Measurements from ENCODE around the gene ORAI1. TPM values are rescaled to one million over a fixed set of nuclear protein-coding genes. Genes with fewer than 3 reads are reported as not detected.

Gene ORAI1
- total RNA-seq, 5 donors from 2014 or later (not counting 1 experiment from before 2014, with no cell fraction given), result 38.9 to 76.5 (median 59.0) TPM

DNA sequence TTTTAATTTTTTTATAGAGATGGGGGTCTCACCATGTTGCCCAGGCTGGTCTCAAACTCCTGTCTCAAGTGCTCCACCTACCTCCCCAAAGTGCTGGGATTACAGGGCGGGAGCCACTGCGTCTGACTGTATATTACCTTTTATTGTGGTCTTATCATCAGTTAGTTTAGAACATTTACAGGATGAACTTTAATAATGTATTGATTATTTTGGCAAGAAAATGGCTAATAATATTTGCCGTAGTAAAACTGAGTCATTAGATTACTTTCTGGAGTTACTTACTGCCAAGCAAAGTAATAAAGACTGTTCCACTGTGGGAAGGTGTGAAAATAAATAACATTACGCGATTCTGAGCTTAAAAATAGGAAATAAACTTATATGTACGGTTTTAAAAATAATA, 23.6 kb upstream of the ORAI1 start:
- Mint-ChIP-seq H3K4me3 (no peak overlapping the region), H3K9me3 (no peaks in the 10 kb centered on the region), H3K27me3 (no peaks in the 10 kb centered on the region), H3K36me3 (no peaks in the 10 kb centered on the region), H3K4me1 (peaks cover 5 to 11% (median 6%) of the 10 kb centered on the region in 3 donors), H3K27ac (no peak overlapping the region)
- ATAC-seq (replicated peaks in 1 of 4), result no peak
- 100% methylated on average over 1 of the region's 6 CpGs for WGBS (ENCODE audit: insufficient coverage)
- no peaks in the 10 kb centered on the region for H3K9me3 ChIP-seq
- no peaks in the 10 kb centered on the region for H3K36me3 ChIP-seq (ENCODE audit: control insufficient read depth in 2 of 2, extremely low read depth in 1 of 2, insufficient read depth in 1 of 2, low read length in 1 of 2)
- no peak for DNase-seq
- ChIA-PET POLR2A (no interaction called here), CTCF (interaction anchor here in 1 of 2 donors (0.7 kb wide), 1 partner anchor 120 kb away, joined by 3 read pairs; no protein-coding TSS in a partner anchor)
- no peak overlapping the region for H3K27ac ChIP-seq (ENCODE audit: low read length)
- no peak overlapping the region for H3K4me3 ChIP-seq (ENCODE audit: control insufficient read depth in 1 of 2, extremely low read depth in 1 of 2, low read length in 1 of 2)
- peaks cover 0 to 2% of the 10 kb centered on the region in 2 experiments for H3K4me1 ChIP-seq (ENCODE audit: control insufficient read depth in 1 of 2, extremely low read depth in 1 of 2, insufficient read depth in 2 of 2, low read length in 2 of 2)
- no peaks in the 10 kb centered on the region for H3K27me3 ChIP-seq (replicated peaks in 1 of 2; ENCODE audit: control insufficient read depth in 2 of 2, extremely low read depth in 1 of 2, insufficient read depth in 2 of 2, low read length in 1 of 2)

DNA sequence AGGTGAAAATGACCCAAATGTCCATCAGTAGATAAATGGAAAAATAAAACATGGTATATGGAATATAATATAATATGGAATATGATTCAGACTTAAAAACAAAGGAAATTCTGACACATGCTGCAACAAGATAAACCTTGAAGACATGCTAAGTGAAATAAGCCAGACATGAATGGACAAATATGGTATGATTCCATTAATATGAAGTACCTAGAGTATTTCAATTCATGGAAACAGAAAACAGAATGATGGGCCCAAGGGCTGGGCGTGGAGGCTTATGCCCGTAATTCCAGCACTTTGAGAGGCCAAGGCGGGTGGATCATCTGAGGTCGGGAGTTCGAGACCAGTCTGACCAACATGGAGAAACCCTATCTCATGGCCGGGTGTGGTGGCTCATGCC, 22.7 kb upstream of the ORAI1 start:
- ChIA-PET POLR2A (no interaction called here), CTCF (no interaction called here)
- no peak overlapping the region for H3K4me3 Mint-ChIP-seq
- H3K27me3 Mint-ChIP-seq, result no peaks in the 10 kb centered on the region
- H3K27ac ChIP-seq (ENCODE audit: low read length), result no peak overlapping the region
- H3K4me1 Mint-ChIP-seq, result peaks cover 5 to 9% (median 6%) of the 10 kb centered on the region in 3 donors
- H3K27ac Mint-ChIP-seq, result no peak overlapping the region
- DNase-seq, result no peak
- no peaks in the 10 kb centered on the region for H3K36me3 ChIP-seq (ENCODE audit: control insufficient read depth in 2 of 2, extremely low read depth in 1 of 2, insufficient read depth in 1 of 2, low read length in 1 of 2)
- H3K9me3 ChIP-seq, result no peaks in the 10 kb centered on the region
- peaks cover 0 to 2% of the 10 kb centered on the region in 2 experiments for H3K4me1 ChIP-seq (ENCODE audit: control insufficient read depth in 1 of 2, extremely low read depth in 1 of 2, insufficient read depth in 2 of 2, low read length in 2 of 2)
- H3K4me3 ChIP-seq (ENCODE audit: control insufficient read depth in 1 of 2, extremely low read depth in 1 of 2, low read length in 1 of 2), result no peak overlapping the region
- no peaks in the 10 kb centered on the region for H3K9me3 Mint-ChIP-seq
- H3K36me3 Mint-ChIP-seq, result no peaks in the 10 kb centered on the region
- WGBS (ENCODE audit: insufficient coverage), result 94% methylated on average over 3 of the region's 6 CpGs
- ATAC-seq (replicated peaks in 1 of 4), result no peak
- no peaks in the 10 kb centered on the region for H3K27me3 ChIP-seq (replicated peaks in 1 of 2; ENCODE audit: control insufficient read depth in 2 of 2, extremely low read depth in 1 of 2, insufficient read depth in 2 of 2, low read length in 1 of 2)

DNA sequence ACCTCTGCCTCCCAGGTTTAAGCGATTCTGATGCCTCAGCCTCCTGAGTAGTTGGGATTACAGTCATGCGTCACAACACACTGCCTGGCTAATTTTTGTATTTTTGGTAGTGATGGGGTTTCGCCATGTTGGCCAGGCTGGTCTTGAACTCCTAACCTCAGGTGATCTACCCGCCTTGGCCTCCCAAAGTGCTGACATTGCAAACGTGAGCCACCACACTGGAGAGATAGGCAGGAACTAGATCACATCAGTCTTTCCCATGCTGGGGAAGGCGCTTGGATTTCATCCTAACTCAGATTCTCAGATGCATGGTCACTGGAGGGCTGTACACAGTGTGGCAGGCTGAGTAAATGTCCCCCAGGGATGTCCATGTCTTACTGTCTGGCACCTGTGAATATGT, 18.0 kb upstream of the ORAI1 start:
- Histone ChIP-seq H3K4me1 (ENCODE audit: control insufficient read depth in 1 of 2, extremely low read depth in 1 of 2, insufficient read depth in 2 of 2, low read length in 2 of 2) (peaks cover 0 to 3% of the 10 kb centered on the region in 2 experiments), H3K27me3 (replicated peaks in 1 of 2; ENCODE audit: control insufficient read depth in 2 of 2, extremely low read depth in 1 of 2, insufficient read depth in 2 of 2, low read length in 1 of 2) (no peaks in the 10 kb centered on the region), H3K36me3 (ENCODE audit: control insufficient read depth in 2 of 2, extremely low read depth in 1 of 2, insufficient read depth in 1 of 2, low read length in 1 of 2) (no peaks in the 10 kb centered on the region), H3K27ac (ENCODE audit: low read length) (no peak overlapping the region), H3K9me3 (no peaks in the 10 kb centered on the region), H3K4me3 (ENCODE audit: control insufficient read depth in 1 of 2, extremely low read depth in 1 of 2, low read length in 1 of 2) (no peak overlapping the region)
- no peaks in the 10 kb centered on the region for H3K9me3 Mint-ChIP-seq
- DNase-seq (no peak), ATAC-seq (replicated peaks in 1 of 4) (no peak)
- no peaks in the 10 kb centered on the region for H3K36me3 Mint-ChIP-seq
- H3K27me3 Mint-ChIP-seq, result no peaks in the 10 kb centered on the region
- ChIA-PET POLR2A (interaction anchor here in 1 of 2 donors (0.7 kb wide), 1 partner anchor 9 kb away, joined by 5 read pairs; no protein-coding TSS in a partner anchor), CTCF (no interaction called here)
- no peak overlapping the region for H3K4me3 Mint-ChIP-seq
- no peak overlapping the region for H3K27ac Mint-ChIP-seq
- WGBS (ENCODE audit: insufficient coverage), result 76% methylated on average over 3 of the region's 6 CpGs
- H3K4me1 Mint-ChIP-seq, result peaks cover 0 to 6% (median 0%) of the 10 kb centered on the region in 3 donors

DNA sequence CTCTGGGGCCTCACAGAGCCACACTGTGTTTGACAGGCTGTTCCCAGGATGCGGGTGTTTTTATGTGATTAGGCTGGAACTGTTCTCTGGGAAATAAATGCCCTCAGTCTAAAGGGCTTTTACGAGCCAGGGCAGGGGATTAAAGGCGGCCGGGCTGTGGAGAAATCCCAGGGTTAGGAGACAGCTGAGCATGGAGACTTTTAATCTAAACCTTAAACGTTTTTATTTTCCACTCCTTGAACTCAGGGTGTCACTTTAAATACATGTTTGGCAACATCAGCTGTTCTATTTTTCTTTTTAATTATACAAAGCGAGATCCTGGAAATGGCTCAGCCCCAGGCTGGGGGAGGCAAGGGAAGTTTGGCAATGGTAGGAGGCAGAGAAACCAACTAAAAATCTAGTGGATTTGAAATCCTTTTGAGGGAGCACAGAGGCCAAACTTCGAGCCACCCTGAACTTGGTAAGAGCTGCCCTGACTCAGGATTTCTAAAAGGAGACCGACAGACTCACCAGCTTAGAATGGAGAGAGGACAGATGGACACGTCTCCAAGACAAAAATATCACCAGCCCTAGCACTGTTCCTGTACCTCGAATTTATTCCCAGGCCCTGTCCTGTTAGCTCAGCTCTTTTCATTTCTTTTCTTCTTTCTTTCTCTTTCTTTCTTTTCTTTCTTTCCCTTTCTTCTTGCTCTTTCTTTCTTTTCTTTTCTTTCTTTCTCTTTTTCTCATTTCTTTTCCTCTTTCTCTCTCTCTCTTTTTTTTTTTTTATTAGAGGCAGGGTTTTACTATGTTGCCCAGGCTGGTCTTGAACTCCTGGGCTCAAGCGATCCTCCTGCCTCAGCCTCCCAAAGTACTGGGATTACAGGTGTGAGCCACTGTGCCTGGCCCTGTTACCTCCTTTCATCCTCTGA, 15.8 kb upstream of the ORAI1 start:
- ATAC-seq (replicated peaks in 1 of 4) (no peak), DNase-seq (no peak)
- Histone ChIP-seq H3K4me3 (ENCODE audit: control insufficient read depth in 1 of 2, extremely low read depth in 1 of 2, low read length in 1 of 2) (no peak overlapping the region), H3K27ac (ENCODE audit: low read length) (no peak overlapping the region), H3K9me3 (no peaks in the 10 kb centered on the region), H3K4me1 (ENCODE audit: control insufficient read depth in 1 of 2, extremely low read depth in 1 of 2, insufficient read depth in 2 of 2, low read length in 2 of 2) (peaks cover 0 to 13% of the 10 kb centered on the region in 2 experiments), H3K27me3 (replicated peaks in 1 of 2; ENCODE audit: control insufficient read depth in 2 of 2, extremely low read depth in 1 of 2, insufficient read depth in 2 of 2, low read length in 1 of 2) (no peaks in the 10 kb centered on the region), H3K36me3 (ENCODE audit: control insufficient read depth in 2 of 2, extremely low read depth in 1 of 2, insufficient read depth in 1 of 2, low read length in 1 of 2) (no peaks in the 10 kb centered on the region)
- CTCF ChIA-PET, result interaction anchor here (0.6 to 0.8 kb wide), 4 partner anchors 32 to 115 kb away, joined by 3 to 6 read pairs (median 4); no protein-coding TSS in a partner anchor
- H3K9me3 Mint-ChIP-seq, result no peaks in the 10 kb centered on the region
- no peaks in the 10 kb centered on the region for H3K27me3 Mint-ChIP-seq
- H3K36me3 Mint-ChIP-seq, result no peaks in the 10 kb centered on the region
- peak overlapping the region; percentile 31 to 48 for H3K27ac Mint-ChIP-seq
- peaks cover 6 to 7% (median 7%) of the 10 kb centered on the region in 3 donors for H3K4me1 Mint-ChIP-seq
- POLR2A ChIA-PET, result interaction anchor here in 1 of 2 donors (0.5 to 0.6 kb wide), 2 partner anchors 150 to 233 kb away, joined by 3 to 4 read pairs; no protein-coding TSS in a partner anchor
- no peak overlapping the region for H3K4me3 Mint-ChIP-seq
- 50% methylated on average over 2 of the region's 11 CpGs for WGBS (ENCODE audit: insufficient coverage)

DNA sequence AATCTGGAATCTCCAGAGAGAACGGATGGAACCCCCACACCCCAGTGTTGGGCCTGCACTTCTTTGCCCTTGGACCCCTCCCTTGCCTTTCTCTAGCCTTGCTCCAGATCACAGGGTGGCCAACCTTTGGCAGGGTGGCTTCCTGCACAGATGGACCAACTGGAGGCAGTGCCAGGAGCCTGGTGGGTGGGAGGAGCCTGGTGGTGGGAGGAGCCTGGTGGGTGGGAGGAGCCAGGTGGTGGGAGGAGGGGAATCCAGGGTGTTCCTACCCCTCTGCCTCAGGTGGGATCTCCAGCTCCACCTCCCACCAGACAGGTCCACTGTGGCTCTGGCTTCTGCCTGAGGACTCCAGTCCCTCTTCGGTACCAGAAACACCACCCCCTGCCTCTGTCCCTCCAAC, 15.0 kb upstream of the ORAI1 start:
- H3K27me3 Mint-ChIP-seq, result no peaks in the 10 kb centered on the region
- ChIA-PET POLR2A (no interaction called here), CTCF (interaction anchor here (0.7 kb wide), 3 partner anchors 12 to 59 kb away, joined by 3 to 7 read pairs (median 4); no protein-coding TSS in a partner anchor)
- WGBS (ENCODE audit: insufficient coverage), result 100% methylated on average over 1 of the region's 2 CpGs
- peaks cover 6 to 12% (median 8%) of the 10 kb centered on the region in 3 donors for H3K4me1 Mint-ChIP-seq
- no peaks in the 10 kb centered on the region for H3K9me3 Mint-ChIP-seq
- H3K4me3 ChIP-seq (ENCODE audit: control insufficient read depth in 1 of 2, extremely low read depth in 1 of 2, low read length in 1 of 2), result no peak overlapping the region
- H3K36me3 ChIP-seq (ENCODE audit: control insufficient read depth in 2 of 2, extremely low read depth in 1 of 2, insufficient read depth in 1 of 2, low read length in 1 of 2), result no peaks in the 10 kb centered on the region
- peak in 7 of 35 experiments; percentile 8 to 36 (median 18) for DNase-seq
- H3K9me3 ChIP-seq, result no peaks in the 10 kb centered on the region
- peaks cover 0 to 15% of the 10 kb centered on the region in 2 experiments for H3K4me1 ChIP-seq (ENCODE audit: control insufficient read depth in 1 of 2, extremely low read depth in 1 of 2, insufficient read depth in 2 of 2, low read length in 2 of 2)
- ATAC-seq (replicated peaks in 1 of 4), result peak; percentile 23 to 63 (median 36)
- H3K4me3 Mint-ChIP-seq, result no peak overlapping the region
- peak overlapping the region in 1 of 2 donors; percentile 34 for H3K27ac Mint-ChIP-seq
- no peak overlapping the region for H3K27ac ChIP-seq (ENCODE audit: low read length)
- no peaks in the 10 kb centered on the region for H3K27me3 ChIP-seq (replicated peaks in 1 of 2; ENCODE audit: control insufficient read depth in 2 of 2, extremely low read depth in 1 of 2, insufficient read depth in 2 of 2, low read length in 1 of 2)
- H3K36me3 Mint-ChIP-seq, result no peaks in the 10 kb centered on the region

DNA sequence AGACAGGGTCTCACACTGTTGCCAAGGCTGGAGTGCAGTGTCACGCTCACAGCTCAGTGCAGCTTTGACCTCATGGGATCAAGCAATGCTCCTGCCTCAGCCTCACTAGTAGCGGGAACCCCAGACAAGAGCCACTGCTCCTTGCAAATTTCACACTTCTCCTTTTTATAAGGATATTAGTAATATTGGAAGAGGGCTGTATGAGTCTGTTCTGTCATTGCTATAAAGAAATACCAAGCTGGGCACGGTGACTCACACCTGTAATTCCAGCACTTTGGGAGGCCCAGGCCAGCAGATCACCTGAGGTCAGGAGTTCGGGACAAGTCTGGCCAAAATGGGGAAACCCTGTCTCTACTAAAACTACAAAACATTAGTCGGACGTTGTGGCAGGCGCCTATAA, 12.9 kb upstream of the ORAI1 start:
- no peak overlapping the region for H3K27ac Mint-ChIP-seq
- Histone ChIP-seq H3K27ac (ENCODE audit: low read length) (no peak overlapping the region), H3K4me1 (ENCODE audit: control insufficient read depth in 1 of 2, extremely low read depth in 1 of 2, insufficient read depth in 2 of 2, low read length in 2 of 2) (peaks cover 0 to 15% of the 10 kb centered on the region in 2 experiments), H3K4me3 (ENCODE audit: control insufficient read depth in 1 of 2, extremely low read depth in 1 of 2, low read length in 1 of 2) (no peak overlapping the region), H3K27me3 (replicated peaks in 1 of 2; ENCODE audit: control insufficient read depth in 2 of 2, extremely low read depth in 1 of 2, insufficient read depth in 2 of 2, low read length in 1 of 2) (no peaks in the 10 kb centered on the region), H3K36me3 (ENCODE audit: control insufficient read depth in 2 of 2, extremely low read depth in 1 of 2, insufficient read depth in 1 of 2, low read length in 1 of 2) (no peaks in the 10 kb centered on the region), H3K9me3 (no peaks in the 10 kb centered on the region)
- 90% methylated on average over 2 of the region's 7 CpGs for WGBS (ENCODE audit: insufficient coverage)
- POLR2A ChIA-PET, result no interaction called here
- H3K4me3 Mint-ChIP-seq, result no peak overlapping the region
- H3K4me1 Mint-ChIP-seq, result peaks cover 6 to 12% (median 8%) of the 10 kb centered on the region in 3 donors
- H3K9me3 Mint-ChIP-seq, result no peaks in the 10 kb centered on the region
- DNase-seq, result no peak
- no peaks in the 10 kb centered on the region for H3K36me3 Mint-ChIP-seq
- H3K27me3 Mint-ChIP-seq, result no peaks in the 10 kb centered on the region
- CTCF ChIA-PET, result interaction anchor here in 1 of 2 donors (0.6 kb wide), 1 partner anchor 184 kb away, joined by 6 read pairs; no protein-coding TSS in a partner anchor
- no peak for ATAC-seq (replicated peaks in 1 of 4)
